Measurements from ENCODE around the gene TBC1D9. TPM values are rescaled to one million over a fixed set of nuclear protein-coding genes. Genes with fewer than 3 reads are reported as not detected.

Gene TBC1D9
- total and polyA plus RNA-seq, 9 donors, result 13.2 to 28.8 (median 21.4) TPM

GRCh38 chr4:140654495-140654814 is 101.7 kb downstream of the TBC1D9 start:
- Histone ChIP-seq H3K36me3 (no peaks in the 10 kb centered on the region), H3K27me3 (no peaks in the 10 kb centered on the region), H3K4me1 (ENCODE audit: insufficient read depth) (no peaks in the 10 kb centered on the region), H3K27ac (no peak overlapping the region), H3K9me3 (no peaks in the 10 kb centered on the region), H3K4me3 (no peak overlapping the region)
- TF ChIP-seq POLR2A (IDR thresholded peaks at IDR 0.05) (no peak), CTCF (IDR thresholded peaks at IDR 0.05) (no peak), EP300 (IDR thresholded peaks at IDR 0.05) (no peak)
- intact Hi-C loops (cut with DNase I), result no loop called here
- DNase-seq, result no peak
- 82 to 96% (median 93%) methylated on average over 1 of the region's 1 CpG for WGBS, 3 donors

GRCh38 chr4:140653718-140654494 is 102.3 kb downstream of the TBC1D9 start:
- no peaks in the 10 kb centered on the region for H3K4me1 ChIP-seq (ENCODE audit: insufficient read depth)
- H3K9me3 ChIP-seq, result no peaks in the 10 kb centered on the region
- no peaks in the 10 kb centered on the region for H3K27me3 ChIP-seq
- no peaks in the 10 kb centered on the region for H3K36me3 ChIP-seq
- H3K4me3 ChIP-seq, result no peak overlapping the region
- TF ChIP-seq POLR2A (IDR thresholded peaks at IDR 0.05) (no peak), EP300 (IDR thresholded peaks at IDR 0.05) (no peak), CTCF (IDR thresholded peaks at IDR 0.05) (no peak)
- DNase-seq, result peak in 2 of 5 donors; percentile 29 to 32
- intact Hi-C loops (cut with DNase I), result no loop called here
- 27 to 29% (median 29%) methylated on average over 8 of the region's 8 CpGs for WGBS, 3 donors
- H3K27ac ChIP-seq, result peak overlapping the region in 1 of 2 donors; percentile 1

GRCh38 chr4:140652601-140653000 is 103.6 kb downstream of the TBC1D9 start:
- no peaks in the 10 kb centered on the region for H3K36me3 ChIP-seq
- no peak for TF ChIP-seq POLR2A (IDR thresholded peaks at IDR 0.05)
- no peak for TF ChIP-seq EP300 (IDR thresholded peaks at IDR 0.05)
- no peak for TF ChIP-seq CTCF (IDR thresholded peaks at IDR 0.05)
- no peaks in the 10 kb centered on the region for H3K27me3 ChIP-seq
- H3K9me3 ChIP-seq, result no peaks in the 10 kb centered on the region
- H3K4me3 ChIP-seq, result no peak overlapping the region
- no peak overlapping the region for H3K27ac ChIP-seq
- peaks cover 1% of the 10 kb centered on the region for H3K4me1 ChIP-seq (ENCODE audit: insufficient read depth)
- 90 to 95% (median 93%) methylated on average over 2 of the region's 2 CpGs for WGBS, 3 donors
- intact Hi-C loops (cut with DNase I), result no loop called here
- DNase-seq, result no peak

- no peak overlapping the region for H3K27ac ChIP-seq
- DNase-seq, result no peak
- WGBS, 3 donors, result 68 to 72% (median 71%) methylated on average over 2 of the region's 2 CpGs
- no peak for TF ChIP-seq POLR2A (IDR thresholded peaks at IDR 0.05)
- no peak for TF ChIP-seq EP300 (IDR thresholded peaks at IDR 0.05)
- intact Hi-C loops (cut with DNase I), result loop anchor here in 2 of 4 donors (10.0 kb wide), 3 partner anchors 106 to 284 kb away; partner anchors contain the start of gene TBC1D9 (in 1 of the 2)
- H3K4me1 ChIP-seq (ENCODE audit: insufficient read depth), result peaks cover 12% of the 10 kb centered on the region
- no peaks in the 10 kb centered on the region for H3K27me3 ChIP-seq
- no peak overlapping the region for H3K4me3 ChIP-seq
- H3K36me3 ChIP-seq, result no peaks in the 10 kb centered on the region
- no peaks in the 10 kb centered on the region for H3K9me3 ChIP-seq
These were observed 107.4 kb downstream of the TBC1D9 start for GRCh38 chr4:140648716-140649308.
